ENCODE data around the gene ZMIZ1.
"Not testable (repeated sequence)": the region's sequence is repeated elsewhere in the genome, so short reads cannot be mapped to it uniquely, and the experiment has no call there.

ZMIZ1 gene

GRCh38 chr10:79274279-79275104, 205.7 kb downstream of the ZMIZ1 start:
- peak; percentile 83 to 87 (median 83) for DNase-seq

GRCh38 chr10:79275105-79275430, 206.3 kb downstream of the ZMIZ1 start:
- DNase-seq, result no peak

GRCh38 chr10:79275431-79275851, 206.7 kb downstream of the ZMIZ1 start:
- DNase-seq, result no peak

GRCh38 chr10:79277579-79278269, 209.0 kb downstream of the ZMIZ1 start:
- DNase-seq, result no peak

GRCh38 chr10:79279047-79279446, 210.3 kb downstream of the ZMIZ1 start:
- not testable (repeated sequence) for DNase-seq

GRCh38 chr10:79280956-79281355, 212.2 kb downstream of the ZMIZ1 start:
- DNase-seq, result no peak

GRCh38 chr10:79282388-79282787, 213.6 kb downstream of the ZMIZ1 start:
- DNase-seq, result peak; percentile 43 to 46 (median 43)

- DNase-seq, result no peak
Observed at GRCh38 chr10:79283616-79284015, 214.8 kb downstream of the ZMIZ1 start.

GRCh38 chr10:79284158-79284871, 215.5 kb downstream of the ZMIZ1 start:
- no peak for DNase-seq

GRCh38 chr10:79285315-79286197, 216.8 kb downstream of the ZMIZ1 start:
- DNase-seq, result peak in 2 of 3 donors; percentile 35 to 40

- peak; percentile 88 to 95 (median 93) for DNase-seq
Observed at GRCh38 chr10:79286318-79286951, 217.7 kb downstream of the ZMIZ1 start.

GRCh38 chr10:79287973-79288723, 219.4 kb downstream of the ZMIZ1 start:
- DNase-seq, result peak in 1 of 3 donors; percentile 30

- no peak for DNase-seq
Observed at GRCh38 chr10:79289801-79290200, 221.0 kb downstream of the ZMIZ1 start.

GRCh38 chr10:79292026-79292766, 223.4 kb downstream of the ZMIZ1 start:
- DNase-seq, result no peak

- DNase-seq, result peak; percentile 44 to 58 (median 50)
Observed at GRCh38 chr10:79292891-79293746, 224.4 kb downstream of the ZMIZ1 start.

GRCh38 chr10:79293841-79294581, 225.2 kb downstream of the ZMIZ1 start:
- peak; percentile 91 to 96 (median 91) for DNase-seq

- peak; percentile 92 to 96 (median 93) for DNase-seq
Observed at GRCh38 chr10:79295563-79295962, 226.8 kb downstream of the ZMIZ1 start.

GRCh38 chr10:79296431-79296830, 227.7 kb downstream of the ZMIZ1 start:
- no peak for DNase-seq

Measured in suppressor macrophage treated with lipopolysaccharide for 1 hour (primary cell).